HG02610 (cell line): ENCODE results near the gene SIL1.

Experiments
- ATAC-seq: cut with Tn5 transposase; IDR thresholded peaks from one replicate; pipeline ENCODE4 v1.9.1; 2021; ENCODE audit warnings: mild to moderate bottlenecking, moderate library complexity; ENCODE audit not compliant: unreplicated experiment

SIL1 gene

GRCh38 chr5:138986186-138986800 is 211.9 kb downstream of the SIL1 start:
- no peak for ATAC-seq

DNA sequence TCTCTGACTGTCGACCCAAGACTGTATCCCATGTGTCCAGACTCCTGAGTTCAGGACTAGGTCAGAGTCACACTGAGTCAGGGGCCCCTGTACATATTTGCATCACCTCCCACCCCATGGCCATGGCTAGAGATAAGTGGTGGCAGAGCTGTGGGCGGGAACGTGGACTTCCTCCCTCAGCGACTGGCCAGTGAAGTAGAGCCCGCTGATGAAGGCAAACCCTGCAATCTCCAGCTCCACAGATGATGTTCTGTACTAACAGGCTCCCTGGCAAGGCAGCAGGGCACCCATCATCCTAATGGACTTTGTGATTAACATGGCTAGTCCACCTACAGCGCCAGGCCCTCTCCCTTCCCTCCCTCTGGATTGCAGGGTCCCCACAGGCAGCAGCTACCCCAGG is 212.5 kb downstream of the SIL1 start:
- ATAC-seq: peak; percentile 11

- ATAC-seq: peak; percentile 47
These were observed 212.9 kb downstream of the SIL1 start for GRCh38 chr5:138985256-138985655.

DNA sequence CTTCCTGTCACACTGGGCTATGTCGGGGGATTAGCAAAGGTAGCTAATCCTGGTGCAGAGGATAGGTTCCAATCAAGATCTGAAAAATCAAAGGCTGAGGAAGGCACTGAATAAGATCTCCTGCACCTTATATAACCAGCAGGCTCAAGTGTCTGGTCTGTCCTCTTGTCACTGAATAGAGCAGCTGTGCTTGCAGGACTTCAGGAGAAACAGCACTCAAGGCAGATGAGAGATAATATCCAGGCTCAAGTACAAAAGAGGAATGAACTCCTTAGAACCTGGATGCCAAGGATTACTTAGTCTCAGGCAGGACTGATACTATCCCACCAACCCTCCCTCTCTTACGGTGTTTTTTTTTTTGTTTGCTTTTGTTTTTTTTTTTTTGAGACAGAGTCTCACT is 214.2 kb downstream of the SIL1 start:
- no peak for ATAC-seq

- no peak for ATAC-seq
These were observed 216.6 kb downstream of the SIL1 start for GRCh38 chr5:138981586-138981985.

GRCh38 chr5:138981131-138981530 is 217.0 kb downstream of the SIL1 start:
- ATAC-seq: no peak

DNA sequence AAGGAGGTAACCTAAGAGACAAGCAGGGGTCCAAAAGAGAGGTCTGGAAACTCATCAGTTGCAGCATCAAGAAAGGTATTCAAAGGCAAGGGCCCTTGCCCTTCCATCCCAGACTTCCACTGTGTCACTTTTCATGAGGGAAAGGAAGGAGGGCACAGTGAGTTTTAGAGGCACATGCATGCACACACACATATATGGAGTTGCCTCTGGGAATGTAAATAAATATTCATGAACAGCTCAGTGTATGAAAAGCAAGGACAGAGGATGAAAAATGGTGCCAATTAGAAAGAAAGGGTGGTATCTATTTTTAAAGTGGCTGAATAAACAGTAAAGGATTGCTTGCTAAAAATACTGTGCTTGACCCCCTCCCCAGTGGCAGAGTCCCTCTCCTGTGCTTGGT is 217.7 kb downstream of the SIL1 start:
- no peak for ATAC-seq

- no peak for ATAC-seq
These were observed 218.4 kb downstream of the SIL1 start for GRCh38 chr5:138979684-138980280.

DNA sequence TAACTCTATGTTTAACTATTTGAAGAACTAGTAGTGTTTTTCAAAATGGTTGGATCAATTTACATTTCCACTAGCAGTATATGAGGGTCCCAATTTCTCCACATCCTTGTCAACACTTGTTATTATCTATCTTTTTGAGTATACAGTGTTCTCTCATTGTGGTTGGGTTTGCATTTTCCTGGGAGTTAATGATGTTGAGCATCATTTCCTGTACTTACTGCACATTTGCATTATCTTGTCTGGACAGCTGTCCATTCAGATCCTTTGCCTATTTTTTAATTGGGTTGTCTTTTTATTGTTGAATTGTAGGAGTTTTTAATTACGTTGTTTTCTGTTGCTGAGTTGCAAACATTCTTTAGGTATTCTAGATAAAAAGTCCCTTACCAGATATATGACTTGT is 219.6 kb downstream of the SIL1 start:
- no peak for ATAC-seq

DNA sequence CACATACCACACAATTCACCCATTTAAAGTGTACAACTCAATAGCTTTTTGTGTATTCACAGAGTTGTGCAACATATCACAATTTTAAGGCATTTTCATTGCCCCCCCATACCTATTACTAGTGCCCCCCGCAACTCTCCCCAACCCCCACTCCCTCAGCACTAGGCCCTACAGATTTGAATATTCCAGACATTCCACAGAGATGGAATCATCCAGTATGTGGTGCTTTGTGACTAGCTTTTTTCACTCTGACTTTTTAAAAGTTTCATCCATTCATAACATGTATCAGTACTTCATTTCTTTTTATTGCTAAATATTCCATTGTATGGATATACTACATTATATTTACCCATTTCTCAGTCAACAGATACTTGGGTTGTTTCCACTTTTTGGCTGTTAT is 220.1 kb downstream of the SIL1 start:
- no peak for ATAC-seq

GRCh38 chr5:138975098-138975847 is 222.9 kb downstream of the SIL1 start:
- ATAC-seq: no peak

- no peak for ATAC-seq
These were observed 223.7 kb downstream of the SIL1 start for GRCh38 chr5:138974227-138975063.

- no peak for ATAC-seq
These were observed 225.3 kb downstream of the SIL1 start for GRCh38 chr5:138972836-138973235.

GRCh38 chr5:138972230-138972629 is 225.9 kb downstream of the SIL1 start:
- ATAC-seq: no peak

DNA sequence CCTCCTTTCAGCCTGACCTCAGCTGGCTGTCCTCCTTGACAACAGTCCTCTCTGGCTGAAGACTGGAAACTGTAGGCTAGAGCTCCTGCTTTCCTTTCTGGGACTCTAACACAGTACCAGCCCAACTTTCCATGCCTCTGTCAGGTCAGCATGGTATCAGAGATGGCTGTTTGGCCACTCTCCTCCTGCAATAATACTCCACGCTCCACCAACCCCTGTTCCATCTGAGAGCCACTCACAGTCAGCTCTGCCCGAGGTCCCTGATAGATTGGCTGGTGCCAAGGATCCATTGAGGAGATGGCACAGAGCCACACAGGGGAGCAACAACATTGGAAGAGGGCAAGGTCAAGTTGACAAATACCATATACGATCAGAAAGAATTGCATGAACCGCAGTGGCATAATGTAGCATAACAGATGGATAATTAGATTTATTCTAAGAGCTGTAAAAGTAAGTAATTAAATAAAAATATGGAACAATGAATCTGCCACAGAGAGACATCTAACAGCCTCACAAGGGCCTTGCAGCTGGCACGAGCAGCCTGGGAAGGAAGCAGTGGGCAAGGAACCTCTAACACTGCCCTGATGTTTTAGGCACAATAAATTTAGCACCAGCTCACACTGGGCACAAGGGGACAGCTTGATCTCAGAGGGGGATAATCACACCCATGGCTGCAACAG is 228.7 kb downstream of the SIL1 start:
- no peak for ATAC-seq

DNA sequence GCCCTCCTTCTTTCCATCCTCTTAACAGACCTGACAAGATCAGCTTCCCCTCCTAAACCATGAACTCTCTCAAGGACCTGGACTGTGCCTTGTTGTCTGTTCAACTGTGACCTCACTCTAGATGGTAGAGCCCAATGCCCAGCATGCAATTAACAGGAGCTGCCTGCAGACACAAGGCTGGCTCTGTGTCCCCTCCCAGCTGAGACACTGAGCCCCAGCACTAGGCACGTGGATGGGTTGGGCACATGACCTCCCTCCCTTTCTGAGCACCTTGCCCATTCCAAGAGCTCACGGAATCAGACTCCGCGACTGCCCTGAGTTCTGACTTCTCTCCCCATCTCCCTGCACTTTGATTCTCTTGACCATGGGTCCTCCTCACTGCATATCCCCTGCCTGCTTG is 229.6 kb downstream of the SIL1 start:
- ATAC-seq: no peak

DNA sequence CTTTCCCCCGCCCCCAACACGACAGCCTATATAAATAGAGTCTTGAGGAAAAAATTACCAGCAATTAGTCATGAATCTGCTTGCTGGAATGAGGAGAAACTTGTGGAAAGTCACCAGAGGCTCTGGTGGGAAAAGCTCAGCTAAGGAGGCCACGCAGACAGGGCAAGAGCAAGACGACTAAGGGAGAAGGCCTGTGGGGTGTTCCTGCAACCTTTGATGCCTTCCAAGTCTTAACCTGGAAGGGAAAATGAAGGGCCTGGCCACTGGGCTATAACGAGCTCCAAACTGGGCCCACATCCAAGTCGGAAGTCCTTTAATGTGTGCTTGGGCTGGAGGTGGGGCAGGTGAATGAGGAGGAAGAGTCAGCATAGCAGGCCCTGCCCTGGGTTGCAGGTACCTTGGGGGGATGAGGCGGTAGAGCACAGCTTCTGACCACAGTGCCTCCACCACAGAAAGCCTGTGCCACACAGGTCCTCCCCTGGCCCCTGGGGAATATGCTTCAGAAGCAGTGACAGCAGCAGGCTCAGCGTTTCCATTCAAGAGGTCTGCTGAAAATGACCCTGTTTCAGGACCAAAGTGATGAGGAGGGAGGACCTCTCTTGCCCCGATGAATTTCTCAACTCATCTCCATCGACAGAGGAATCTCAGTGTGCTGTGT is 230.2 kb downstream of the SIL1 start:
- no peak for ATAC-seq

- ATAC-seq: no peak
These were observed 231.8 kb downstream of the SIL1 start for GRCh38 chr5:138966236-138966985.

- ATAC-seq: no peak
These were observed 232.5 kb downstream of the SIL1 start for GRCh38 chr5:138965626-138966025.
